ENCODE results near the gene TAAR5. TPM values are rescaled to one million over a fixed set of nuclear protein-coding genes. Genes with fewer than 3 reads are reported as not detected.
"Not testable (repeated sequence)": the region's sequence is repeated elsewhere in the genome, so short reads cannot be mapped to it uniquely, and the experiment has no call there.

The TAAR5 gene
- total and polyA plus RNA-seq, 2 donors, result 0.05 TPM; not detected in 1

DNA sequence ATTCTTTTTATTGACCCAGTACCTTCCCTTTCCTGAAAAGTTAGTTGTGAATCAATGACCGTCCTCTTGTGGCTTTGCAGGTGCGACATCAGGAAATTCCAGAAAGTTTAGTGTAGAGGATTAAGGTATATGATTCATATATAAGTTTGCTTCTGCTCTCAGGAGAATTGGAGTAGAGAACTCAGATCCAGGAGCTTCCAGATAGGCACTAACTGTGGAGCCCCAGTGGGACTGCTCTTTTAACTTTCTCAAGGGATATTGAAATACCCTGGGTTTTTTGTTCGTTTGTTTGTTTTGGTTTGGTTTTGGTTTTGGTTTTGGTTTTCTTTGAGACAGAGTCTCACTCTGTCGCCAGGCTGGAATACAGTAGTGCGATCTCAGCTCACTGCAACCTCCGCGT is 25.0 kb upstream of the TAAR5 start:
- Histone ChIP-seq H3K9me3 (ENCODE audit: control insufficient read depth in 2 of 2, insufficient read depth in 1 of 2, low read length in 1 of 2) (no peaks in the 10 kb centered on the region), H3K4me1 (ENCODE audit: control insufficient read depth in 2 of 2, insufficient read depth in 2 of 2, low read length in 2 of 2) (no peaks in the 10 kb centered on the region), H3K4me3 (ENCODE audit: low read length in 2 of 2) (no peak overlapping the region), H3K27ac (ENCODE audit: low read depth in 1 of 2, low read length in 1 of 2) (no peak overlapping the region), H3K36me3 (ENCODE audit: control insufficient read depth in 2 of 2, insufficient read depth in 2 of 2, low read length in 1 of 2) (no peaks in the 10 kb centered on the region), H3K27me3 (ENCODE audit: control insufficient read depth in 2 of 2, insufficient read depth in 1 of 2, low read length in 1 of 2) (no peaks in the 10 kb centered on the region)
- 80% methylated on average over 6 of the region's 7 CpGs for WGBS
- no peak for DNase-seq (ENCODE audit: low read depth in 6 of 9, low spot score in 9 of 9)

GRCh38 chr6:132612449-132613108 is 23.0 kb upstream of the TAAR5 start:
- no peak for DNase-seq (ENCODE audit: low read depth in 6 of 9, low spot score in 9 of 9)
- Histone ChIP-seq H3K27me3 (ENCODE audit: control insufficient read depth in 2 of 2, insufficient read depth in 1 of 2, low read length in 1 of 2) (no peaks in the 10 kb centered on the region), H3K4me3 (ENCODE audit: low read length in 2 of 2) (no peak overlapping the region), H3K36me3 (ENCODE audit: control insufficient read depth in 2 of 2, insufficient read depth in 2 of 2, low read length in 1 of 2) (no peaks in the 10 kb centered on the region), H3K27ac (ENCODE audit: low read depth in 1 of 2, low read length in 1 of 2) (no peak overlapping the region), H3K4me1 (ENCODE audit: control insufficient read depth in 2 of 2, insufficient read depth in 2 of 2, low read length in 2 of 2) (no peaks in the 10 kb centered on the region), H3K9me3 (ENCODE audit: control insufficient read depth in 2 of 2, insufficient read depth in 1 of 2, low read length in 1 of 2) (no peaks in the 10 kb centered on the region)
- WGBS, result 72% methylated on average over 4 of the region's 4 CpGs

DNA sequence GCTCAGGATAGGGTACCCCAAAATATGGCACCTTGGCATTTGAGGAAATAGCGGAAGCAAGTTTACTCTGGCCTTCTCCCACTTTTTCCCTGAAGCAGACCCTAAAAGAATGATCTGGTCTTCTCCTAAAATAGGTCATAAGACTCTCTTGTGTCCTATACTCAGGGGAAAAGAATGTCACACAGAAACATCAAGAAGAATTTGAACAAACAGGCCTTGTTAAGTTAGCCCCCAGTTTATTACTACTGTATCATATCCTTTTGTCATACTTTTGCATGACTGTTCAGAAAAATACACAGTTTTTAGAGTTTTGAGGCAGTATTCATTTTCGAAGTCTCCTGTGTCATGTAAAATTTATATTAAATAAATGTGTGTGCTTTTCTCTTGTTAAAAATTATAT is 22.1 kb upstream of the TAAR5 start:
- WGBS, result 97% methylated on average over 2 of the region's 2 CpGs
- no peak for DNase-seq (ENCODE audit: low read depth in 6 of 9, low spot score in 9 of 9)
- H3K36me3 ChIP-seq (ENCODE audit: control insufficient read depth in 2 of 2, insufficient read depth in 2 of 2, low read length in 1 of 2), result no peaks in the 10 kb centered on the region
- H3K4me1 ChIP-seq (ENCODE audit: control insufficient read depth in 2 of 2, insufficient read depth in 2 of 2, low read length in 2 of 2), result no peaks in the 10 kb centered on the region
- no peaks in the 10 kb centered on the region for H3K27me3 ChIP-seq (ENCODE audit: control insufficient read depth in 2 of 2, insufficient read depth in 1 of 2, low read length in 1 of 2)
- no peak overlapping the region for H3K27ac ChIP-seq (ENCODE audit: low read depth in 1 of 2, low read length in 1 of 2)
- no peaks in the 10 kb centered on the region for H3K9me3 ChIP-seq (ENCODE audit: control insufficient read depth in 2 of 2, insufficient read depth in 1 of 2, low read length in 1 of 2)
- H3K4me3 ChIP-seq (ENCODE audit: low read length in 2 of 2), result no peak overlapping the region

DNA sequence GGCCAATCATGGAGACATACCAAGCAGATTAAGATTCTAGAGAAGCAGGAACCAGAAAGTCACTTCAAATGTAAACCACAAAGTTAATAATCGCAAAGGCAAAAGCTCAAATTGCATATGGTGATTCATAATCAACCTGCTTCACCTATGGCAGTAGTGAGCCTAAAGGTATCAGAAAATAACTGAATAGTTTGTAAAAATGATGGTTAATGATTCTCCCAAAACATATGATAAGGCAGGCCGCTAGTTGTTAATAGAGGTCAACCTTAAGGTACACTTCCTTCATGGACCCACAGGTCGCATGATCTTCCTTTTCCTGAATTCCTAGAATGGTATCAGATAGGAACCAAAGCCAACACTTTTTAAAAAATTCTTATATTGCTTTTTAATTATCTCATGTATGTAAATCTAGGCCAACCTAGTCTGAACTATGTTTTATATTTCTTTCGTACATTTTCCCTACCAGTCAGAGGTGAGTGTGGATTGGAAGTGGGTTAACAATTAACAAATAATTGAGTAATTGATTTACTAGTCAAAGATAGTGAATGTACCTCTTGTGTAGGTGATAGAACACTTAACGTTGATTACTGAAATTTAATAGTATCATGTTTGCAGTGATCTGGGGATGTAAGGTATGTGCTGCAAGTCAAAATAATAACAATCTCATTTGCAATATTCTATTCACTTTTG is 18.1 kb upstream of the TAAR5 start:
- no peak overlapping the region for H3K4me3 ChIP-seq (ENCODE audit: low read length in 2 of 2)
- H3K36me3 ChIP-seq (ENCODE audit: control insufficient read depth in 2 of 2, insufficient read depth in 2 of 2, low read length in 1 of 2), result no peaks in the 10 kb centered on the region
- 94% methylated on average over 5 of the region's 5 CpGs for WGBS
- no peaks in the 10 kb centered on the region for H3K9me3 ChIP-seq (ENCODE audit: control insufficient read depth in 2 of 2, insufficient read depth in 1 of 2, low read length in 1 of 2)
- H3K27me3 ChIP-seq (ENCODE audit: control insufficient read depth in 2 of 2, insufficient read depth in 1 of 2, low read length in 1 of 2), result no peaks in the 10 kb centered on the region
- no peak overlapping the region for H3K27ac ChIP-seq (ENCODE audit: low read depth in 1 of 2, low read length in 1 of 2)
- DNase-seq (ENCODE audit: low read depth in 6 of 9, low spot score in 9 of 9), result no peak
- H3K4me1 ChIP-seq (ENCODE audit: control insufficient read depth in 2 of 2, insufficient read depth in 2 of 2, low read length in 2 of 2), result no peaks in the 10 kb centered on the region

GRCh38 chr6:132604635-132605152 is 15.2 kb upstream of the TAAR5 start:
- H3K27ac ChIP-seq (ENCODE audit: low read depth in 1 of 2, low read length in 1 of 2), result no peak overlapping the region
- no peak overlapping the region for H3K4me3 ChIP-seq (ENCODE audit: low read length in 2 of 2)
- H3K27me3 ChIP-seq (ENCODE audit: control insufficient read depth in 2 of 2, insufficient read depth in 1 of 2, low read length in 1 of 2), result no peaks in the 10 kb centered on the region
- no peak for DNase-seq (ENCODE audit: low read depth in 6 of 9, low spot score in 9 of 9)
- peaks cover 0 to 7% of the 10 kb centered on the region in 2 donors for H3K9me3 ChIP-seq (ENCODE audit: control insufficient read depth in 2 of 2, insufficient read depth in 1 of 2, low read length in 1 of 2)
- no peaks in the 10 kb centered on the region for H3K36me3 ChIP-seq (ENCODE audit: control insufficient read depth in 2 of 2, insufficient read depth in 2 of 2, low read length in 1 of 2)
- H3K4me1 ChIP-seq (ENCODE audit: control insufficient read depth in 2 of 2, insufficient read depth in 2 of 2, low read length in 2 of 2), result no peaks in the 10 kb centered on the region
- WGBS, result 91% methylated on average over 8 of the region's 8 CpGs

GRCh38 chr6:132600900-132601299 is 11.4 kb upstream of the TAAR5 start:
- H3K27me3 ChIP-seq (ENCODE audit: control insufficient read depth in 2 of 2, insufficient read depth in 1 of 2, low read length in 1 of 2); H3K27ac ChIP-seq (ENCODE audit: low read depth in 1 of 2, low read length in 1 of 2); H3K9me3 ChIP-seq (ENCODE audit: control insufficient read depth in 2 of 2, insufficient read depth in 1 of 2, low read length in 1 of 2); DNase-seq (ENCODE audit: low read depth in 6 of 9, low spot score in 9 of 9); H3K4me1 ChIP-seq (ENCODE audit: control insufficient read depth in 2 of 2, insufficient read depth in 2 of 2, low read length in 2 of 2); H3K4me3 ChIP-seq (ENCODE audit: low read length in 2 of 2); H3K36me3 ChIP-seq (ENCODE audit: control insufficient read depth in 2 of 2, insufficient read depth in 2 of 2, low read length in 1 of 2): not testable (repeated sequence)

DNA sequence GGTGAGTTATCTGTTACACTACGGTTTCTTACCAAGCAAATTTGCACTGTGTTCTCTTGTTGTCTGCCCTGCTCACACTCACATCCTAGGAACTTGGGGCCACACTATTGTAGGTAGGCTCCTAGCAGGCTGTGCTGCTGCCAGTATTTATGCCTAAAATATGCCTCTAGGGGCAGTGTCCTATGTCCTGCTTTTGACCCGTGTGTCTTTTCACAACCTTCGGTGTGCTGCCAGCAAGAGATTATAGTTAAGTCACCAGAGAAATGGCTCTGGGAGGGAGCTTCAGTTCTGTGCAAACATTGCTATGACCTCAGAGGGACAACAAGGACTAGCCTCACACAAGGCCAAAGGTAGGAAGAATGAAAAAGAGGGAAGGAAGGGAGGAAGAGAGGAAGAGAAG is 8.9 kb upstream of the TAAR5 start:
- H3K36me3 ChIP-seq (ENCODE audit: control insufficient read depth in 2 of 2, insufficient read depth in 2 of 2, low read length in 1 of 2), result no peaks in the 10 kb centered on the region
- no peak overlapping the region for H3K27ac ChIP-seq (ENCODE audit: low read depth in 1 of 2, low read length in 1 of 2)
- no peaks in the 10 kb centered on the region for H3K4me1 ChIP-seq (ENCODE audit: control insufficient read depth in 2 of 2, insufficient read depth in 2 of 2, low read length in 2 of 2)
- H3K4me3 ChIP-seq (ENCODE audit: low read length in 2 of 2), result no peak overlapping the region
- DNase-seq (ENCODE audit: low read depth in 6 of 9, low spot score in 9 of 9), result no peak
- WGBS, result 78% methylated on average over 3 of the region's 3 CpGs
- no peaks in the 10 kb centered on the region for H3K27me3 ChIP-seq (ENCODE audit: control insufficient read depth in 2 of 2, insufficient read depth in 1 of 2, low read length in 1 of 2)
- H3K9me3 ChIP-seq (ENCODE audit: control insufficient read depth in 2 of 2, insufficient read depth in 1 of 2, low read length in 1 of 2), result peaks cover 0 to 7% of the 10 kb centered on the region in 2 donors

DNA sequence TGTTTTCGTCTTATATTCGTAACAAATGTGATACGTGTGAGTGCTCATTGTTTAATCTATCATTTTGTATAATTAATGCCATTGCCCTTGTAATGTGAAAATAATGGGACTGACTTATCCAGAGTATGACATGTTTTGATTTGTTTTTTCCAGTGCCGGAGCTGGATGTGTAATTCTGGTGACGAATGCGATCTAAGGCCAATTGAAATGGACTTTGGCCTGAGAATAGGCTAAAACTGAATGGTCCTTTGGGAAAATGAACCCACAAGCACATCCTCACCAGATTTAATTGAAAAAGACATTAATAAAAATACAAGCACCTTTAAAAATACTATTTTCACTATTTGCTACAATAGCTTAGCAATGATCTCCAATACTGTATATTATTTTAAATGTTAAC is 6.7 kb upstream of the TAAR5 start:
- 96% methylated on average over 6 of the region's 6 CpGs for WGBS
- no peak overlapping the region for H3K4me3 ChIP-seq (ENCODE audit: low read length in 2 of 2)
- H3K9me3 ChIP-seq (ENCODE audit: control insufficient read depth in 2 of 2, insufficient read depth in 1 of 2, low read length in 1 of 2), result peaks cover 0 to 7% of the 10 kb centered on the region in 2 donors
- H3K27me3 ChIP-seq (ENCODE audit: control insufficient read depth in 2 of 2, insufficient read depth in 1 of 2, low read length in 1 of 2), result no peaks in the 10 kb centered on the region
- DNase-seq (ENCODE audit: low read depth in 6 of 9, low spot score in 9 of 9), result no peak
- no peaks in the 10 kb centered on the region for H3K36me3 ChIP-seq (ENCODE audit: control insufficient read depth in 2 of 2, insufficient read depth in 2 of 2, low read length in 1 of 2)
- H3K4me1 ChIP-seq (ENCODE audit: control insufficient read depth in 2 of 2, insufficient read depth in 2 of 2, low read length in 2 of 2), result no peaks in the 10 kb centered on the region
- H3K27ac ChIP-seq (ENCODE audit: low read depth in 1 of 2, low read length in 1 of 2), result no peak overlapping the region

DNA sequence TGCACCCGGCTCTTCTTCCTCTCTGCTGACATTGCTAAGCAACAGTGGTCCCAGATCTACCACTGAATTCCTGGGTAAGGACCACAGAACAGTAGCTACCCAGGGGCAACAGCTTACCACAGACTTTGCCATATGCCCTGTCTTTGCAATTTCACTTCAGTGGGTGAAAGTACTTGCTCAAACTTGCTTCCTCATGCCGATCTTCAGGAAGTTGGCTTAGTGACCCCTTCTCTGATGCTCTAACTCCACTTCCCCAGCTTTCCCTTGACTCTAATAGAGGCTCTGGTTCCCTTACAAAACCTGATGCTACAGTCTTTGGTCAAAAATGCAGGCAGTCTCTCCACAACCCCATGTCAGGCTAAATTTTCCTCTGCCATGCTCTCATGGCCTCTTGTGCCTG is 3.3 kb upstream of the TAAR5 start:
- no peak for DNase-seq (ENCODE audit: low read depth in 6 of 9, low spot score in 9 of 9)
- Histone ChIP-seq H3K36me3 (ENCODE audit: control insufficient read depth in 2 of 2, insufficient read depth in 2 of 2, low read length in 1 of 2) (no peaks in the 10 kb centered on the region), H3K4me1 (ENCODE audit: control insufficient read depth in 2 of 2, insufficient read depth in 2 of 2, low read length in 2 of 2) (no peaks in the 10 kb centered on the region), H3K9me3 (ENCODE audit: control insufficient read depth in 2 of 2, insufficient read depth in 1 of 2, low read length in 1 of 2) (no peaks in the 10 kb centered on the region), H3K27me3 (ENCODE audit: control insufficient read depth in 2 of 2, insufficient read depth in 1 of 2, low read length in 1 of 2) (no peaks in the 10 kb centered on the region), H3K27ac (ENCODE audit: low read depth in 1 of 2, low read length in 1 of 2) (no peak overlapping the region), H3K4me3 (ENCODE audit: low read length in 2 of 2) (no peak overlapping the region)
- 41% methylated on average over 2 of the region's 2 CpGs for WGBS

All from thymus (tissue), 11 donors.